HG03095 (cell line): Measurements from ENCODE around the gene FRMPD2.

ENCODE experiments used
- ATAC-seq: cut with Tn5 transposase; IDR thresholded peaks from one replicate; pipeline ENCODE4 v1.9.1; 2021; ENCODE audit warnings: moderate library complexity; ENCODE audit not compliant: unreplicated experiment

The FRMPD2 gene, protein sequence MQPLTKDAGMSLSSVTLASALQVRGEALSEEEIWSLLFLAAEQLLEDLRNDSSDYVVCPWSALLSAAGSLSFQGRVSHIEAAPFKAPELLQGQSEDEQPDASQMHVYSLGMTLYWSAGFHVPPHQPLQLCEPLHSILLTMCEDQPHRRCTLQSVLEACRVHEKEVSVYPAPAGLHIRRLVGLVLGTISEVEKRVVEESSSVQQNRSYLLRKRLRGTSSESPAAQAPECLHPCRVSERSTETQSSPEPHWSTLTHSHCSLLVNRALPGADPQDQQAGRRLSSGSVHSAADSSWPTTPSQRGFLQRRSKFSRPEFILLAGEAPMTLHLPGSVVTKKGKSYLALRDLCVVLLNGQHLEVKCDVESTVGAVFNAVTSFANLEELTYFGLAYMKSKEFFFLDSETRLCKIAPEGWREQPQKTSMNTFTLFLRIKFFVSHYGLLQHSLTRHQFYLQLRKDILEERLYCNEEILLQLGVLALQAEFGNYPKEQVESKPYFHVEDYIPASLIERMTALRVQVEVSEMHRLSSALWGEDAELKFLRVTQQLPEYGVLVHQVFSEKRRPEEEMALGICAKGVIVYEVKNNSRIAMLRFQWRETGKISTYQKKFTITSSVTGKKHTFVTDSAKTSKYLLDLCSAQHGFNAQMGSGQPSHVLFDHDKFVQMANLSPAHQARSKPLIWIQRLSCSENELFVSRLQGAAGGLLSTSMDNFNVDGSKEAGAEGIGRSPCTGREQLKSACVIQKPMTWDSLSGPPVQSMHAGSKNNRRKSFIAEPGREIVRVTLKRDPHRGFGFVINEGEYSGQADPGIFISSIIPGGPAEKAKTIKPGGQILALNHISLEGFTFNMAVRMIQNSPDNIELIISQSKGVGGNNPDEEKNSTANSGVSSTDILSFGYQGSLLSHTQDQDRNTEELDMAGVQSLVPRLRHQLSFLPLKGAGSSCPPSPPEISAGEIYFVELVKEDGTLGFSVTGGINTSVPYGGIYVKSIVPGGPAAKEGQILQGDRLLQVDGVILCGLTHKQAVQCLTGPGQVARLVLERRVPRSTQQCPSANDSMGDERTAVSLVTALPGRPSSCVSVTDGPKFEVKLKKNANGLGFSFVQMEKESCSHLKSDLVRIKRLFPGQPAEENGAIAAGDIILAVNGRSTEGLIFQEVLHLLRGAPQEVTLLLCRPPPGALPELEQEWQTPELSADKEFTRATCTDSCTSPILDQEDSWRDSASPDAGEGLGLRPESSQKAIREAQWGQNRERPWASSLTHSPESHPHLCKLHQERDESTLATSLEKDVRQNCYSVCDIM (N-terminal part only)

GRCh38 chr10:48274636-48275035 lies at the start of gene FRMPD2:
Gene FRMPD2 (minus strand): TSS chr10:48274696. CDS start chr10:48274567, 129 bp downstream.
- ATAC-seq: no peak

GRCh38 chr10:48322017-48322416 lies 47.5 kb upstream of the FRMPD2 start:
- no peak for ATAC-seq

- no peak for ATAC-seq
Measured at GRCh38 chr10:48317321-48317990, 43.0 kb upstream of the FRMPD2 start.

DNA sequence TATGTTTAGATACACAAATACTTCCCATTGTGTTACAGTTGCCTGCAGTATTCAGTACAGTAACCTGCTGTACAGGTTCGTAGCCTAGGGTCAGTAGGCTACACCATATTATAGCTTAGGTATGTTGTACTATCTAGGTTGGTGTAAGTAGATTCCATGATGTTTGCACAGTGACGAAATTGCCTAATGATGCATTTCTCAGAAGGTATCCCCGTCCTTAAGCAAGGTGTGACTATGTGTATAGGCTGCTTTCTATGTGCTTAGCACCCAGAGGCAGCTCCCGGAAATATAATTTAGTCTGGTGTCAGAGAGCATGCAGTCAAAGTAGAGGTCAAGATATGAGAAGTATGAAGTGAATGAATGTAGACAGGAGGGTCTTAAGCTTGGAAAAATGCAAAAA lies 41.7 kb upstream of the FRMPD2 start:
- ATAC-seq: no peak

- ATAC-seq: no peak
Measured at GRCh38 chr10:48314107-48314506, 39.6 kb upstream of the FRMPD2 start.

DNA sequence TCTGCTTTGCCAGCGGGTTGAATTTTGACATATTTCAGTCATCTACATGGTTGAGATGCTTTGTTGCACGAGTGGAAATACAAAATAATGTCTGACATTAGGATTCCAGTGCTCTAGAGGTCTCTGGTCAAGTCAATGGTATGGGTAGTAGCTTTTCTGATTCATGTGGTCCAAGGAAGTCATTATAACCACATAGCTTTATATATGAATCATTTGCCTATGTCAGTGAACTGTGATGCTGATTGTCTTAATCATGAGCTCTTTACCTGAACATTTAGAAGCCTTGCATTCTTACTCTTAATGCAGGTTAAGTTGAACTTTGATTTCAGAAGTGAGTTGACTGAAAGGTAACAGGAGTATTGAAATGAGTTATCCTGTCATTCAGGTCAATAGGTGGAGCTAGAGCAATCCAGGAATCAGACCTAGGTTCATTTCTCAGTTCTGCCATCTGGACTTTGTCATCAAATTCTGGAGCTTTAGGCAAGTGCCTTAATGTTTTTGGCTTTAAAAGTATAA lies 35.3 kb upstream of the FRMPD2 start:
- ATAC-seq: no peak

- no peak for ATAC-seq
Measured at GRCh38 chr10:48307711-48308018, 33.2 kb upstream of the FRMPD2 start.

DNA sequence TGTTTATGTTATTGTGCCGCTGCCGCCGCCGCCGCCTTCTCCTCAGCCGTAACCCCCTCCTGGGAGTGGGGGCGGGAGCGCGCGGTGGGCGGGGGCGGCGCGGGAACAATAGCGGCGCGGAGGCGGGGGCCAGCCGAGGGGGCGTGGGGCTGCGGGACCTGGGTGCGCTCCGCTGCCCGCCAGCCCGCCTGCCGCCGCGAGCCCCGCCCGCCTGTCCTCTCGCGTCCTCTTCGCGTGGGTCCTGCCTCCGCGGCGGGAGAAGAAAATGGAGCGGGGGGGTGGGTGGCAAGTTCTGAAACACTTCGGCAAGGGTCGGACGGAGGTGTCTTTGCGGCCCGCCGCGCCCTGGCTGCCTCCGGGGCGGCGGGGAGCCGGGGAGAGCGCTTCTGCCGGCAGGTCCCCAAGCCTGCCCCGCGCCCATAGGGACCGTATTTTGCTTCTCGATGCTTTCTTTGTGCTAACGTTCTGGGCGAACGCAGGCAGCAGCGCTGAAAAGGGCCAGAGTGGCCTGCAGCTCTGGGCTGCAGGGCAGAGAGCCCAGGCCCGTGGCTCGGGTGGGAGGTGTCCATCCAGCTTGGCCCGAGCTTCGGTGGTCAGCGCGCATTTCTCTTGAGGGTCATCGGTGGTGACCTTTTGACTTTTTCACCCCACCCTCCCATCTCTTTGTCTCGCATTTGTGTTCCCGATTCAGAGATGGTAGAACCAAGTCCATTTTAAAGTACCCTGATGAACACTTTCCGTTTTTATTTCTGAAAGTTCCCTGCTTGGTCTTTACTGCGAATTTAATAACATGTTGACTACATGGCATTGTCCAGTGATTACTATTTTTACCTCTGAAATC lies 32.6 kb upstream of the FRMPD2 start:
- ATAC-seq: peak; percentile 34

DNA sequence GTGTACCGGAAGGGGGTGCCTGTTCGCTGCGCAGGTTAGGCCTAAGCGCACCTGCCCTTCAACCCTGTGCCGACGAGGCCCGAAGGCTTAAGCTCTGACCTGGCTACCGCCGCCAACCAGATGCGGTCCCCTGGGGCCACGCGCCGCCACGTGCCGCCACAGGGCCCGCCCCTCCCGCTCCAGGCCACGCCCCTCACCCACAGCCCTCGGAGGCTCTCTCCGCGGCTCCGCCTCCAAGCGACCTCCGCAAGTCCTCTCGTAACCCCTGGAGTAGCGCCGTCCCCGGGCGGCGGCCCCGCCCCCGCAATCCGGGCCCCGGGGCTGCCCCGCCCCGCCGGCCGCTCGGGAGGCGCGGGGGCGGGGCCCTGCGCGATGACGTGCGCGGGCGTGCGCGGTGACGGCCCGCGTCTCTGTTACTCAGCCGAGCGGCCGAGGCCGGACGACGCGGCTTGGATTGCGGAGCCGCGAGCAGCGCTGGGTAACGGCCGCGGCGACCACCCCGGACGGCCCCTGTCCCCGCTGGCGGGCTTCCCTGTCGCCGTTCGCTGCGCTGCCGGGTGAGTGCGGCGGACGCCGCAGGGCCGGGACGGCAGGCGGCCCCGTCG lies 31.9 kb upstream of the FRMPD2 start, which contains the start of gene MAPK8:
Gene MAPK8, plus strand, starts transcription at position 413 of the 605 bp plus-strand sequence. CDS start 94,984 bp downstream, outside the sequence.
- ATAC-seq: peak; percentile 79

- no peak for ATAC-seq
Measured at GRCh38 chr10:48305905-48306264, 31.4 kb upstream of the FRMPD2 start.

GRCh38 chr10:48302515-48303476 lies 28.3 kb upstream of the FRMPD2 start:
- ATAC-seq: no peak

- no peak for ATAC-seq
Measured at GRCh38 chr10:48300556-48300955, 26.1 kb upstream of the FRMPD2 start.

- no peak for ATAC-seq
Measured at GRCh38 chr10:48299692-48300091, 25.2 kb upstream of the FRMPD2 start.

- no peak for ATAC-seq
Measured at GRCh38 chr10:48299066-48299465, 24.6 kb upstream of the FRMPD2 start.

GRCh38 chr10:48296576-48297098 lies 22.1 kb upstream of the FRMPD2 start:
- no peak for ATAC-seq

GRCh38 chr10:48294431-48294830 lies 19.9 kb upstream of the FRMPD2 start:
- ATAC-seq: no peak

GRCh38 chr10:48292616-48293015 lies 18.1 kb upstream of the FRMPD2 start:
- no peak for ATAC-seq

DNA sequence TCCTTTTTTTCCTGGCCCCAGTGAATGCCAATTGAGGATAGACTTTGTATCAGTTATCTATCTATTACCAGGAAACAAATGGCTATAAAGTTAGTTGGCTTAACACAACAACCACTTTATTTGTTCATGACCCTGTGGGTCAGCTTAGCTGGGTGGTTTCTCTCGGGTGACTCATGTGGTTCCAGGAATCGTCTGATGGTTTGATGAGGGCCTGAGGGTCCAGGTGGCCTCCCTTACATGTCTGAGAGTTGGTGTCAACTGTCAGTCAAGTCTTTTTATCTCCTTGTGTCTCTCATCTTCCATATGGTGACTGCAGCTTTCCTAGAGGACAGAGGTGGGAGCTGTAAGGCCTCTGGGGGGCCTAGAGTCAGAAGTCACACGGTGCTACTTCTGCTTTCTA lies 16.7 kb upstream of the FRMPD2 start:
- no peak for ATAC-seq
